ENCODE measurements around the gene INTS15. TPM values are rescaled to one million over a fixed set of nuclear protein-coding genes. Genes with fewer than 3 reads are reported as not detected.

The INTS15 gene
- total and polyA plus RNA-seq, 2 donors (not counting 3 experiments of a cell fraction or from before 2014, with no cell fraction given) = 35.7 to 51.6 TPM

DNA sequence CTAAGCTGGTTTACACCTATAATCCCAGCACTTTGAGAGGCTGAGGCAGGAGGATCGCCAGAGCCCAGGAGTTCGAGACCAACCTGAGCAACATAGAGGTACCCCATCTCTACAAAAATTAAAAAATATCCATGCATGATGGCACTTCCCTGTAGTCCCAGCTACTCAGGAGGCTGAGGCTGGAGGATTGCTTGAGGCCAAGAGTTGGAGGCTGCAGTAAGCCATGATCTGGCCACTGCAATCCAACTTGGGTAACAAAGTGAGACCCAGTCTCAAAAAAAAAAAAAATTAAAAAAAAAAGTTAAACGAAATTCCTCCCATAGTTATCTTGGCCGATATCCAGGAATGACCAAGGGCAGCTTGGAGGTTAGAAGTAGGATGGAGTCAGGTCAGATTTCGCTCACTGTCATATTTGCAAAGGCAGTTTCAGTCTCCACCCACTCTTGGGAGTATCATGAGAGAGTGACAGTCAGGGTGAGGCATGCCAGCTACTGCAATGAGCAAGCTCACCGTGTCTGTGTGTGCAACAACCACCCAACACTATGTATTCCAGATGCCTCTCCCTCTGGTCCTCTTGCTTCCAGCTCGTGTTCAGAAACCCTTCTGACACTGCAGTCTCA lies 18.6 kb upstream of the INTS15 start:
- Histone ChIP-seq H3K4me3 (replicated peaks in 1 of 3; ENCODE audit: insufficient read depth in 1 of 3, low read depth in 1 of 3, low read length in 3 of 3) (no peak overlapping the region), H3K4me1 (ENCODE audit: control insufficient read depth, extremely low read depth, insufficient read depth, low read length) (no peaks in the 10 kb centered on the region), H4K20me1 (replicated peaks; ENCODE audit: control insufficient read depth, extremely low read depth, insufficient read depth, low read length) (no peaks in the 10 kb centered on the region), H2AFZ (ENCODE audit: low read depth, low read length) (no peak overlapping the region), H3K27ac (ENCODE audit: insufficient read depth, low read depth, low read length) (no peak overlapping the region), H3K9me1 (replicated peaks; ENCODE audit: control insufficient read depth, extremely low read depth, insufficient read depth, low read length) (no peaks in the 10 kb centered on the region), H3K4me2 (ENCODE audit: insufficient read depth, low read length) (no peak overlapping the region), H3K27me3 (ENCODE audit: control insufficient read depth in 2 of 2, insufficient read depth in 2 of 2, low read length in 2 of 2) (no peaks in the 10 kb centered on the region), H3K79me2 (ENCODE audit: control insufficient read depth, insufficient read depth, low read length) (no peaks in the 10 kb centered on the region), H3K9ac (replicated peaks; ENCODE audit: extremely low read depth, insufficient read depth, low read length) (no peak overlapping the region), H3K9me3 (replicated peaks; ENCODE audit: control insufficient read depth, insufficient read depth, low read length) (no peaks in the 10 kb centered on the region), H3K36me3 (ENCODE audit: control insufficient read depth in 2 of 2, extremely low read depth in 1 of 2, insufficient read depth in 2 of 2, low read length in 2 of 2) (no peaks in the 10 kb centered on the region)
- FAIRE-seq = no peak
- CTCF ChIA-PET = interaction anchor here (0.9 kb wide), 1 partner anchor 17 kb away, joined by 3 read pairs; no protein-coding TSS in a partner anchor
- no peak for TF ChIP-seq EZH2 (IDR thresholded peaks at IDR 0.05; ENCODE audit: borderline replicate concordance, low read depth, low read length, severe bottlenecking)
- TF ChIP-seq FOS (IDR thresholded peaks at IDR 0.05; ENCODE audit: borderline replicate concordance, insufficient read depth, low read length) = no peak
- TF ChIP-seq, protein P1, sequence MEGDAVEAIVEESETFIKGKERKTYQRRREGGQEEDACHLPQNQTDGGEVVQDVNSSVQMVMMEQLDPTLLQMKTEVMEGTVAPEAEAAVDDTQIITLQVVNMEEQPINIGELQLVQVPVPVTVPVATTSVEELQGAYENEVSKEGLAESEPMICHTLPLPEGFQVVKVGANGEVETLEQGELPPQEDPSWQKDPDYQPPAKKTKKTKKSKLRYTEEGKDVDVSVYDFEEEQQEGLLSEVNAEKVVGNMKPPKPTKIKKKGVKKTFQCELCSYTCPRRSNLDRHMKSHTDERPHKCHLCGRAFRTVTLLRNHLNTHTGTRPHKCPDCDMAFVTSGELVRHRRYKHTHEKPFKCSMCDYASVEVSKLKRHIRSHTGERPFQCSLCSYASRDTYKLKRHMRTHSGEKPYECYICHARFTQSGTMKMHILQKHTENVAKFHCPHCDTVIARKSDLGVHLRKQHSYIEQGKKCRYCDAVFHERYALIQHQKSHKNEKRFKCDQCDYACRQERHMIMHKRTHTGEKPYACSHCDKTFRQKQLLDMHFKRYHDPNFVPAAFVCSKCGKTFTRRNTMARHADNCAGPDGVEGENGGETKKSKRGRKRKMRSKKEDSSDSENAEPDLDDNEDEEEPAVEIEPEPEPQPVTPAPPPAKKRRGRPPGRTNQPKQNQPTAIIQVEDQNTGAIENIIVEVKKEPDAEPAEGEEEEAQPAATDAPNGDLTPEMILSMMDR (IDR thresholded peaks at IDR 0.05; ENCODE audit: extremely low read depth in 1 of 2, insufficient read depth in 1 of 2, low read depth in 1 of 2, low read length in 2 of 2) = no peak
- TF ChIP-seq MYC (IDR thresholded peaks at IDR 0.05; ENCODE audit: low read depth, low read length) = no peak
- TF ChIP-seq JUN (IDR thresholded peaks at IDR 0.05; ENCODE audit: borderline replicate concordance, insufficient read depth, insufficient read length, low read depth) = no peak
- TF ChIP-seq GATA2 (IDR thresholded peaks at IDR 0.05; ENCODE audit: insufficient read depth, insufficient read length, low read depth, low read length) = no peak
- TF ChIP-seq, protein P2, sequence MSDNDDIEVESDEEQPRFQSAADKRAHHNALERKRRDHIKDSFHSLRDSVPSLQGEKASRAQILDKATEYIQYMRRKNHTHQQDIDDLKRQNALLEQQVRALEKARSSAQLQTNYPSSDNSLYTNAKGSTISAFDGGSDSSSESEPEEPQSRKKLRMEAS (IDR thresholded peaks at IDR 0.05; ENCODE audit: insufficient read depth, insufficient read length) = no peak
- TF ChIP-seq POLR2A (IDR thresholded peaks at IDR 0.05; ENCODE audit: low read depth, low read length) = no peak
- no peak for TF ChIP-seq POLR2AphosphoS5 (IDR thresholded peaks at IDR 0.05; ENCODE audit: insufficient read depth, low read depth, low read length)
- BruUV-seq (replicated peaks) = no TSS peak
- intact Hi-C loops (cut with micrococcal nuclease) (no loop called here), dilution Hi-C loops (cut with MboI; ENCODE audit: extremely low pct_ligation_motif_present, low sequenced_read_pairs) (no loop called here)
- POLR2A ChIA-PET = interaction anchor here (0.6 kb wide), 1 partner anchor 221 kb away, joined by 3 read pairs; no protein-coding TSS in a partner anchor
- DNase-seq (ENCODE audit: low read depth, low spot score) = no peak
